Sciatic nerve (tissue), 2 donors: ENCODE data around the gene UST. TPM values are rescaled to one million over a fixed set of nuclear protein-coding genes. Genes with fewer than 3 reads are reported as not detected.
"Not testable (repeated sequence)": the region's sequence is repeated elsewhere in the genome, so short reads cannot be mapped to it uniquely, and the experiment has no call there.

Experiments
- ATAC-seq: fragments of 200-7000 bp; cut with Tn5 transposase; one replicate; pipeline ENCODE4 v1.9.1; 2020; ENCODE audit warnings: mild to moderate bottlenecking, moderate library complexity
- DNase-seq: peaks from one replicate; pipeline ENCODE4 v3.0.0-alpha.2; 2020; ENCODE audit warnings: low spot score
- intact Hi-C: fragments of 100-400 bp; cut with DNase I; formaldehyde crosslinking; loops from one replicate; pipeline ENCODE4 v1.14.2; 2022
- total RNA-seq: library from RNA; stranded (reverse); fragmentation: NEBNext Ultra II Directional; extraction: Animal tissue kit (Norgen Biotek cat#: 25700); gene quantifications from one replicate; pipeline ENCODE4 v1.2.1, GENCODE V29; 2021
- donor health status: DM: no; HTN: no; CAD: no.
- donor health status: DM: no; HTN: no; CAD: no.

Gene UST
- total RNA-seq, 1 donor from 2014 or later = 33.1 TPM

DNA sequence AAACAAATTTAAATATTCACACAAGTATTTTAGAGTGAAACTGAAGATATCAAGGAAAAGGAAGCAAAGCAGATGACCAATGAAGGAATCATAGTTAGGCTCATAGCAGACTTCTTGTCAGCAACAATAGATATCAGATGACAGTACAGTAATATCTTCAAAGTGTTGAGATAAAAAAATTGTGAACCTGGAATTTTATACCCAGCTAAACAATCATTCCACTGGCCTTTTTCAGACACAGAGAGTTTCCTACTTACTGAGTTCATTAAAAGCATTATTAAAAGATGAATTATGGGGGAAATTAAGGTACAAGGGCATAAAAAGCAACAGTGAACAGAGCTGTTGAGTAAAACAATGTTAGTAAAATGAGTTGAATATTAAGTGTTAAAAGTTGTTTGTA, 254.6 kb downstream of the UST start:
- no peak for DNase-seq
- no peak for ATAC-seq
- intact Hi-C loops = no loop called here

DNA sequence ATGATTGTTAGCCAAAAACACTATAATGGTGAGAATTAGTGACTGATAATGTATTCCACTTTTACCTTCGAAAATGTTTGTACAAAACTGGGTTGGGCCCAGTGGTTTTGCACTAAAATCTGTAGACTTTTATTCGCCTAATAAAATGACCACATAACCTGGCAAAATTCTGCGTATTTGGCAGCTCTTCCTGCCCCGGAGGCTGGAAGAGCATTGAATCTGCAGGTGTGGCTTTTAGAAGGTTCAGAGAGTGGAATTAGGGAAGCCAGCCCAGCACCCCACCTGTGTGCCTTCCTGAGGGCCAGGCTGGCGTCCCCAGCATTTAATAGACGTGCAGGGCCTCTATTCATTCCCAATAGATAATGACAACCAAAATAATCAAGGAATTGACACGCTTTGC, 256.7 kb downstream of the UST start:
- no peak for ATAC-seq
- no peak for DNase-seq
- intact Hi-C loops = no loop called here

DNA sequence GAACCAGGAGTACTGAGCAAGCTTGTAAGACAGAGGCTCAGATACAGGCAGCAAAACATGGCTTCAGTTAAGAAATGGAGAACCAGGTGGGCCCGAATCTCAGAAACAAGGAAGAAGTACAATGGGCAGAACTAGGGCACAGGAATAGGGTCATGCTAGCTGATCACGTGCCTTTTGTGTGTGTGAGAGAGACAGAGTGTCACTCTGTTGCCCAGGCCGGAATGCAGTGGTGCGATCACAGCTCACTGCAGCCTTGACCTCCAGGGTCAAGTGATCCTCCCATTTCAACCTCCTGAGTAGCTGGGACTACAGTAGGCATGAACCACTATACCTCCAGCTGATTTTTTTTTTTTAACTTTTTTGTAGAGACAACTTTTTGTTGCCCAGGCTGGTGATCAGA, 257.8 kb downstream of the UST start:
- DNase-seq (no peak), ATAC-seq (no peak)
- intact Hi-C loops = no loop called here

DNA sequence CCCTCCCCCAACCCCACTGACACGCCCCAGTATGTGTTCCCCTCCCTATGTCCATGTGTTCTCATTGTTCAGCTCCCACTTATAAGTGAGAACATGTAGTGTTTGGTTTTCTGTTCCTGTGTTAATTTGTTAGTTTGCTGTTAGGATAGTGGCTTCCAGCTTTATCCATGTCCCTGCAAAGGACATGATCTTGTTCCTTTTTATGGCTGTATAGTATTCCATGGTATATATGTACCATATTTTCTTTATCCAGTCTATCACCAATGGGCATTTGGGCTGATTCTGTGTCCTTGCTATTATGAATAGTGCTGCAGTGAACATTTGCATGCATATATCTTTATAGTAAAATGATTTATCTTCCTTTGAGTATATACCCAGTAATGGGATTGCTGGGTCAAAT, 259.4 kb downstream of the UST start:
- intact Hi-C loops, DNase-seq, ATAC-seq: not testable (repeated sequence)

DNA sequence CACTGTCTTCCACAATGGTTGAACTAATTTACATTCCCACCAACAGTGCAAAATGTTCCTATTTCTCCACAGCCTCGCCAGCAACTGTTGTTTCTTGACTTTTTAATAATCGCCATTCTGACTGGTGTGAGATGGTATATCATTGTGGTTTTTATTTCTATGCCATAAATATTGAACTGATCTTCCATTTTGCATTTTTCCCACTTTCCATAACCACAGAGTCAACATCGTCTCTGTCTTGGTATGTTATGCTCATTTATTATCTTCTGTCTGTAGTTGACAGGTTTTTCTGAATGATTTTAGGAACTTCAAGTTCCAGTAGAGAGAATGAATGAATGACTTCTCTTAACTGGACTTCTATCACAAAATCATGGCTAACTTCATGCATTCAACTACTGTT, 259.8 kb downstream of the UST start:
- intact Hi-C loops = no loop called here
- no peak for ATAC-seq
- DNase-seq = no peak

DNA sequence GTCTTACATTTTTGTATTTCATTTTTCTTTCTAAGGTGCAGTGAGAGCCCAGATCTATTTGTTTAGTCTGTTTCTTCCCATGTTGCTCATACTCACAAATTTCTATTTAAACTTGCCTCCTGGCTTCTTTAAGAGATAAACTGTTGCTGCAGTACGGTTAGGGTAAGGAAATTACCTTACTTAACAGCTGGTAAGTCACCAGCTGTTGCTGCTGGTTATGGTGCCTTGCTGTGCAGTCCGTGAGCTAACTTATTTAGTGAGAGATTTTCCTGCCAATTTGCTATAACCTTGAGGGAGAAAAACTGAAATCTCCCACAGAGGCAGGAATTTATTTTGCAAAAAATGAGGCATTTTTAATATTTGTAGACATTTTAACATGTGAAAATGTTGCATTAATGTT, 261.0 kb downstream of the UST start:
- intact Hi-C loops = no loop called here
- ATAC-seq (no peak), DNase-seq (no peak)

DNA sequence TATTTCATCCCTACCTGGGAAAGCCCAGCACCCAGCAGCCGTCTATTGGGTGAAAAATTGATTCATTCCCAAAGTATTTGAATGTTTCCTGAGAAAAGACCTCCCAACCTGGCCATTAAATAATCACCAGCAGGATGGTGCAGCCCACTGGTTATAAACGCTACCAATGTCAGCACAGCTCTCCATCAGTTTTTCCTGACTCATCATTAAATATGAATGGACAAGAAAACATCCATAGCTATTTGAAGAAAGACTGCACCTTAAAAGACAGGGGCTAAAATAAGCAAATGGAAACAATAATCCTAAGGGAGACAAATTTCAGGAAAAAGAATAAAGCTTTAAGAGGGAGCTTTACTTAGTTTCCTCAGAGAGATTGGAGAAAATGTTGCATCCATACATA, 261.9 kb downstream of the UST start:
- ATAC-seq = no peak
- no peak for DNase-seq
- intact Hi-C loops = no loop called here

DNA sequence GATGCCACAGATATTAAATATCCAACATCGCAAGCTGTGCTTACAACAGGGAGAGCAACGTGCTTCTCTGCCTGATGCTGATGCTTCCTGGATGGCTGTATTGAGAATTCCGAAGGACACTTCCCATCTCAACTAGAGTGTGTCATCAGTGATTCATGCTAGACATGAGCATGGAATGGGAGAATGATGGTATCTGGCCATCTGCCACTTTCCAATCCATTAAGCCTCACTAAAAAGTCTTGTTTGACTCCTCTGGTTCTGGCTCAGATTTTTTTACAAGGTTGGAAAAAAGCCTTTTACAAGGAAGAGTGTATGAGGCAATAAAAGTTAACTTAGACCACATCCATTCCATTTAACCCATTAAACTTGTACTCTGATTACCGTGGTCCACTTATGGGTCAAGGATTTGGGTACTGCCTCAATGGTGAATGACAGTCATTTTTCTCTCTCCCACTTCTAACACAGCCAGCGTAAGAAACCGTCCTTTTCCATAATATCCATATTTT, 265.3 kb downstream of the UST start:
- intact Hi-C loops = loop anchor here (5.0 kb wide), 1 partner anchor 435 kb away; no protein-coding TSS in a partner anchor
- ATAC-seq = peak; percentile 75
- DNase-seq = no peak

DNA sequence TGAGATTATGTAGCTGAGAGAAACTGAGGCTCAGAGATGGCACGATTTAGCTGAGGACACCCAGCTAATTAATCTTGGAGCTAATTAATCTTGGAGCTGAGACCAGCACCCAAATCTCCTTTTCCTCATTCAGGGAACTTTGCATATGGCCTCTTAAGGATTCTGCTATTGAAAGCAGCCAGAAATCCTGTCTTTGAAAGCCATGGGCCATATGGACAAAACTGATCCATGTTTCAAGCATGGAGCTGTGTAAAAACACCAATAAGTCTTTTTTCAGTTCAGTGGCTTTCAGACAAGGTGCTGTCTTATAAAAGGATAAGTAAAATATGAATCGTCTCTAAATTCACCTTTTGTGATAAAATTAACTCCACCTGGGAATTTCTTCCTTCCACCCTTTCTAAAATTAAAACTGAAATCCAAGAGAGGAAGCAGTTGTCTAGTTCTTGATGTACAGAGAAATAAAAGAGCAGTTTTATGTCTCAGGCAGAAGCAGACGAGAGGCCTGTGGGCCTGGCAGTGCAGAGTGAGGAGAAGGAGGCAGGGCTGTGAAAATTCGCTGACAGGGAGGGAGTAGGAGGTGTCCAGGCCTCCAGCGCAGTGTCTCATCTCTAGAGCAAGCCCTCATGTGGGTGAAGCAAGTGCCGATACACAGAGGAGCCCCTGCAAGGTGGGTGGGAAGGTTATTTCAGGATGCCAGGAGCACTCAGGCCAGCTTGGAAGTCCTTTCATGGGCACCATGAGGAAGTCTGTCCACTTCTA, 266.9 kb downstream of the UST start:
- DNase-seq (no peak), ATAC-seq (no peak)
- intact Hi-C loops = loop anchor here (5.0 kb wide), 1 partner anchor 436 kb away; no protein-coding TSS in a partner anchor

DNA sequence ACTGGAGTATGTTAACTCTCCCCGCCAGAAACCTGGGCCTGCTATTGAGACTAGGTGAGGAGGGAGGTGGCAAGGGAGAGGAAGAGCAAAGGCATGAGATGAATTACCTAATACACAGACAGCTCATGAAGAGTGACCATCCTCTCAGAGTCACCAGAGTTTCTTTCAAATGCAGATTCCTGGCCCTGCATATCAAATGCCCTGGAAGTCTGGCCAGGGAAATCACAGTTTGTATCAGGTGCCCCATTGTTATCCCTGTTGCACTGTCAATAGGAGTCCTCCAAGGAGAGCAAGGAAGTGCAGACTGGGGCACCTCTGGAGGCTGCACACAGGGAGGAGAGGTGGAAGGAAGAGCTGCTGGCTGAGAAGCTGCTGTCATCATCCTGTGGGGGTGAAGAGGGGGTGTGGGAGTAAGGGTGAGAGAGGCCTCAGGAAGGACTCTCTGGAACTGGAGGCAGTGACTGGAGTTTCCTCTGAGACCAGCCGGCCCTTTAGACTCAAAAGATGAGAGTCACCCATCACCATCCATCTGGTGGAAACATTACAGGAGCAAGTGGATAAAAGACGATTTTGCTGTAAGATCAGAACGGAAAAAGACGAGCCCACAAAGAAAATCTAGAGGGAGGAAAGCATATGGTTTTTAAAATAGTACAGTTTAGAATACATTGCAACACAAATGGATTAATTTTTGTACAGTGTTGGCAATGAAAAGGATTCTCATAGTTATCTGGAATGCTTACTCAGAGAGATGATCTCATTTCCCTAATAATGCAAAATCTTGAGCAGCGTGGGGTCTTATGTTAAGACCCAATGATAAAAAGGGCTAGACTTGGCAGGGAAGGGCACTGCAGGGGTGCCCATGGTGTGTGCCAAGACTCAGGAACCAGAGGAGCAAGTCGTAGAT, 268.1 kb downstream of the UST start:
- intact Hi-C loops = loop anchor here (5.0 kb wide), 1 partner anchor 438 kb away; no protein-coding TSS in a partner anchor
- ATAC-seq = no peak
- DNase-seq = no peak

DNA sequence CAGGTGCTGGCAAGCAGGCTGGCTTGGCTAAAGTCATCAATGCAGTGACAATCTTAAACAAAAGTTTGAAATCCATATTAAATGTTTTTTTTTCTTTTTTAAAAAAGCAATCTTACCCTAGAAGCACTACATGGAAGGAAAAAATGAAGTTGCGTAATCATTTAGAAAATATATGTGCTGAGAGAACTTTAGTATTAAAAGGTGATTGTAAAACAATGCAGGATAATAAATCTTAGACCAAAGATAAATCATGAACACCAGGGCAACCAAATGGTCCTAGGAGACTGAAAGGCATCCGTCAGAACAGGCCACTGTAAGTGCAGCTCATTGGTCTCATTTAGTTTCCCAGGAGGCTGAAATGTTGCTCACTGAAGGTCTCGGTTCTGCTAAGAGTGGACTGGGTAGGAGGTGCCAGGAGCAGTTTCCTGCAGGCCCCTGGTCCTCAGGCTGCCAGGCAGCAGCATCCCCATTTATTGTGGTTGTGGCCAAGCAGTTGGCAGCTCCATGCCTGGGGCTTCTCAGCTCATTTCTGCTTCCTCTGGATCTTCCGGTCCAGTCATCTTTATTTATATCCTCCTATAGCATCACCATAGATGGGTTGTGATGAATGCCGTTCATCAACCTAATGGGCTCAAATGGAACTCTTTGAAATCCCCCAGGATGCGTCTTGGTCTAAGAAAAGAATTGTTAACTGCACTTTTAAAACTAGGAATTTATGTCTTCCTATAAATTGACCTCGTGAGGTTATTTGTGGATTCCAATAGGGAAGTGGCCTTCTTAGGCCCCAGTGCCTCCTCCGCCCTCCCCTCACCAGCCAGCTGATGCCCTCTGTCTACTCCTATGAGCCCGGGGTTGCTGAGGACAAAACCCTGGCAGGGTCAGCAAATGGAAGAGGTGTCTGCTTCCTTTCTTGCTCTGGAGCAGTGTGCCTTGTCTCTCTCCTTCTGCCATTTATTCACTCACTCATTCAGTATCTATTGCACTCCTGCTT, 269.0 kb downstream of the UST start:
- no peak for DNase-seq
- ATAC-seq = peak; percentile 26
- intact Hi-C loops = no loop called here

DNA sequence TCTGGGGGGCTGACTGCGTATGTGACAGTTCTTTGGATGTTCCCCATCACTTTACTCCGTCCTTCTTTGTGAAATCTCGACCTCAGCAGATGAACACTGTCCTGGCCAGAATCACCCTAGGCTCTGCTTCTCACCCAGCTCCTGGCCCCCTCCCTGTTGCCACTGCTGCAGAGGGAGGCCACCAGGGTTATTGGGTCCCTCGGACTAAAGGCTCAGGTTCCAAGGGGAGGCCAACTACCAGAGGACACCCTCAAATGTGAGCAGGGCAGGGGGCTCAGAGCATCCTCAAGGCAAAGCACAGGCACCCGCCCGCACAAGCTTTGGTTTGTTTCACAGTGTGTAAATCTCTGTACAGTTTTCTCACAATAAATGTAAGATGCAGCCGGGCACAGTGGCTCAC, 269.9 kb downstream of the UST start:
- no peak for ATAC-seq
- intact Hi-C loops = no loop called here
- DNase-seq = no peak

DNA sequence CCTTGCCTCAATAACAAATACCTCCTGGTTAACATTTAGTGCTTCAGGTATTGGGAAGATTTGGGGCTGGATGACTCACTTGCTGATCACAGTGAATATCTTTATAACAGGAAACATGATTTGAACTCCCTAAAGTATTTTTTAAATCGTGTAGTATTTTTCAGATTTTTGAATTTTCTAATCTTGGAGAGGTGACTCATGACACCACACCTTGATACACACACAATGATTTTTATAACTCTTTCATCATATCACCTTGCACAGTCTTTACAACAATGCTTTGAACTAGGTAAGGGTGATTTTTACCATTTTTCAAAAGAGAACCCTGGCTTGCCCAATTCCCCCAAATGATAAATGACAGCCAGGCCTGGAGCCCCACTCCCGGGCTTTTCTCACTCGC, 273.5 kb downstream of the UST start:
- intact Hi-C loops = no loop called here
- ATAC-seq (no peak), DNase-seq (no peak)

DNA sequence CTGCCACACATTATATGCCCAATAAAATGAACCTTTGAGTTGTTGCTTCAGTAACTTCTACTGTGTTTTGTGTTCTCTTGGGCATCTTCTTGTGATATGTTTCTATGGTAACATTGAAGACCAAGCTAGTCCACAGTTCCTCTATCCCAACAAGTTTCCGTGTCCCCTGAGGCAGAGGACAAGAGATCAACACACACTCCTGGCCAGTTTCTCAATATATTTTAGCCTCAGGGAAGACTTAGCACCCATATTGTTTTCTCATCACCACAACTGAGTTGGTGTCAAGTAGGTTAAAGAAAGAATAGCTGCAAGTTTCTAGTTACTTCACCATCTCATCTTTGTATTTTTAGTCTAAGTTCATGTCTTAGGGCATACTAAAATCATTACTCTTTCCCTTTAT, 277.5 kb downstream of the UST start:
- intact Hi-C loops = no loop called here
- DNase-seq (no peak), ATAC-seq (no peak)

DNA sequence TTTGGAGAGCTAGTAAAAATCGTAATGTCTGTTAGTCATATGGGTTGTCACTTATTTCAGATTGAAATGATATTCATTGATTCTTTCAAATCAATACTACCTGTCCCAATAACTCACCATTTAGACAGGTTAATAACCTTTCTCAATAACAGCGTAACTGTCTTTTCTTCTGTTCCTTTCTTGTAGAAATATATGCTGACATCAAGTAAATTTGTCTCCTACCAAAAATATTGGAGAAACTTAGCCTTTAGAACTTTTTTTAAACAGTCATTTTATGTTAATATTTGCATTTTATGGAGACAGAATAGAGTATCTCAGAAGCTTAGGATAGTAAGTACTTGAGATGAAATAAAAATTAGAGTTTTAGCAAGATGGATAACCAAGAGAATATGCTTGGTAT, 278.2 kb downstream of the UST start:
- intact Hi-C loops = no loop called here
- DNase-seq (no peak), ATAC-seq (no peak)

DNA sequence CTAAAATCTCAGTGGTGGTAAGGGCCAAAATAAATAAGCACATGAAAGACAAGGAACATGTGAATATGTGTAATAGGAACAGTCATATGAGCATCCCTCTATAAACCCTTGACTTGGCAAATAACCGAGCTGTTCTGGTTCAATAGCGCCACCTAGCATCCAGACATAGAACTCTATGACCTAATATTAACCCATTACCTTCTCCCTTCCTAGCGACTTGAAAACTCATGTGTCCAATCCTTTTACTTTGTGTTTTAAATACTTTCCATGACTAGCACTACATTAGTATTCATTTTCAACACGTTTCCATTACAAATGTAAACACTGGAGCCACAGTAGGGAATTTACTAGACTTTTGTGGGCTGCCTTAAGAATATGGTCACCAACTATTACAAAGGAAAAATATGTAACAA, 279.7 kb downstream of the UST start:
- DNase-seq = no peak
- ATAC-seq = peak; percentile 85
- intact Hi-C loops = no loop called here

DNA sequence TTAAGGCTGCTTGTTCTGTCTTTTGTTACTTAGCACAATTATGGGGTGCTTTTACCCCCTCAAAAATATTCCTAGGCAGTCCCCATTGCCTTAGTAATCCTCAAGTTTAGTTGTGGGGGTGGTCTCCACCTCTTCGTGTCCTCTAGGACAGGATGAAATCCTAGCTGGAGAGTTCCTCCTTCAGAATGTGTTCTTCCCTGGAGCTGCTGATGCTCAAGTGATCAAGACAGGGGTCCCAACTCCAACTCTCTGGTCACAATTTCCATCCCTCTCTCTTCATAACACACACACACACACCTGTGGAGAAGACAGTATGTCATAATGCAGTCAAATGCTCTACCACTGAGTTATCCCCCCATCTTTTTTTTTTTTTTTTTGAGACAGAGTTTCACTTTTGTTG, 280.7 kb downstream of the UST start:
- no peak for DNase-seq
- intact Hi-C loops = no loop called here
- no peak for ATAC-seq

DNA sequence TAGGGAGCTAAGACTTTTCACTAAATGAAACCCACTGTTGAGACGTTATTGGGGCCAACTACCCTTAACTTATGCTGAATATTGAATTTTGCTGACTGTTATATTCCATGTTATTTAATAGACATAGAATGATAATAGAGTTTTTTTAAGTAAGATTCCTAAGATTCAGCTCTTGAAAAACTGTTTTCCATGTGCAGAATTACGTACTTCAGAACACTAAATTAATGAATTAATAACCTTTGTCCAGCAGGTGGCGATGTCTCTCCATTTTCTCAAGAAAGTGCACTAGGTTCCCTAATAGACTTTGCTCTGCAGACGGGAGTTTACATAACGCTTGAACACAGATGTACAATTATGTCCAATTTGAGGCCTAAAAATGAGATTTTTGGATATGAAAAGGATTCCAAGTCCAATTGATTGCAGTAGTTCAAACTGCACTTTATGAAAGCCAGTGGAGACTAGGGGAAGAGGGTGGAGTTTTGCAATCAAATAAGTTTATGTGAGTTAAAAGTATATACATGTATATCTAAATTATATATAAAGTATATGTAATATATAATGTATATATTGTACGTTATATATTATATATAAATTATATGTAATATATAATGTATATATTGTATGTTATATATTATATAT, 282.1 kb downstream of the UST start:
- ATAC-seq (peak; percentile 79), DNase-seq (peak; percentile 80)
- intact Hi-C loops = loop anchor here (2.0 kb wide), 1 partner anchor 404 kb away; no protein-coding TSS in a partner anchor
